Stomach smooth muscle (tissue), 2 donors: ENCODE data around the gene YIPF1.
"Not testable (repeated sequence)": the region's sequence is repeated elsewhere in the genome, so short reads cannot be mapped to it uniquely, and the experiment has no call there.

Source experiments
- H3K27ac ChIP-seq: one replicate; pipeline ENCODE4 v1.7.0; 2013; ENCODE audit warnings: mild to moderate bottlenecking, low read length, inconsistent platforms
- H3K27me3 ChIP-seq, 2 donors: one replicate each; pipeline ENCODE4 v1.7.0; 2013; ENCODE audit warnings: low read length in 2 of 2; ENCODE audit not compliant: insufficient read depth in 2 of 2, control insufficient read depth in 1 of 2
- H3K36me3 ChIP-seq, 2 donors: one replicate each; pipeline ENCODE4 v1.7.0; 2013; ENCODE audit warnings: low read length in 2 of 2; ENCODE audit not compliant: control insufficient read depth in 2 of 2, insufficient read depth in 2 of 2
- H3K4me1 ChIP-seq: one replicate; pipeline ENCODE4 v1.7.0; 2013; ENCODE audit warnings: low read length; ENCODE audit not compliant: control insufficient read depth, insufficient read depth
- H3K4me3 ChIP-seq, 2 donors: one replicate each; pipeline ENCODE4 v1.7.0; 2013; ENCODE audit warnings: low read length in 2 of 2
- H3K9ac ChIP-seq, 2 donors: one replicate each; pipeline ENCODE4 v1.7.0; 2013; ENCODE audit warnings: low read length in 2 of 2, mild to moderate bottlenecking in 1 of 2
- H3K9me3 ChIP-seq, 2 donors: one replicate each; pipeline ENCODE4 v1.7.0; 2013; ENCODE audit warnings: low read length in 2 of 2; ENCODE audit not compliant: control insufficient read depth in 2 of 2
- donor health status: healthy.
- donor health status: Pancreatic carcinoma.

The YIPF1 gene

DNA sequence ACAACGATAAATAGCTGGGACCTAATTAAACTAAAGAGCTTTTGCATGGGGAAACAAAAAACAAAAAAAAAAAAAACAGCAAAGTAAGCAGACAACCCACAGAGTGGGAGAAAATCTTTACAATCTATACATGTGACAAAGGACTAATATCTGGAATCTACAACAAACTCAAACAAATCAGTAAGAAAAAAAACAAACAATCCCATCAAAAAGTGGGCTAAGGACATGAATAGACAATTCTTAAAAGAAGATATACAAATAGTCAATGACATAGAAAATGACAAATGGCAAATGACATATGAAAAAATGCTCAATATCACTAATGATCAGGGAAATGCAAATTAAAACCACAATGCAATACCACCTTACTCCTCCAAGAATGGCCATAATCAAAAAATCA lies 73.0 kb downstream of the YIPF1 start:
- H3K27me3 ChIP-seq, H3K9me3 ChIP-seq, H3K4me1 ChIP-seq, H3K27ac ChIP-seq, H3K36me3 ChIP-seq, H3K9ac ChIP-seq, H3K4me3 ChIP-seq: not testable (repeated sequence)

DNA sequence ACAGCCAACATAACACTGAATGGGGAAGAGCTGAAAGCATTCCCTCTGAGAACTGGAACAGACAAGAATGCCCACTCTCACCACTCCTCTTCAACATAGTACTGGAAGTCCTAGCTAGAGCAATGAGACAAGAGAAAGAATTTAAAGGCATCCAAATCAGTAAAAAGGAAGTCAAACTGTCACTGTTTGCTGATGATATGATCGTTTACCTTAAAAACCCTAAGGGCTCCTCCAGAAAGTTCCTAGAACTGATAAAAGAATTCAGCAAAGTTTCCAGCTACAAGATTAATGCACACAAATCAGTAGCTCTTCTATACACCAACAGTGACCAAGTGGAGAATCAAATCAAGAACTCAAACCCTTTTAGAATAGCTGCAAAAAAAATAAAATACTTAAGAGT lies 74.1 kb downstream of the YIPF1 start:
- not testable (repeated sequence) for H3K4me3 ChIP-seq, H3K27ac ChIP-seq, H3K9me3 ChIP-seq, H3K27me3 ChIP-seq, H3K36me3 ChIP-seq, H3K9ac ChIP-seq, H3K4me1 ChIP-seq

DNA sequence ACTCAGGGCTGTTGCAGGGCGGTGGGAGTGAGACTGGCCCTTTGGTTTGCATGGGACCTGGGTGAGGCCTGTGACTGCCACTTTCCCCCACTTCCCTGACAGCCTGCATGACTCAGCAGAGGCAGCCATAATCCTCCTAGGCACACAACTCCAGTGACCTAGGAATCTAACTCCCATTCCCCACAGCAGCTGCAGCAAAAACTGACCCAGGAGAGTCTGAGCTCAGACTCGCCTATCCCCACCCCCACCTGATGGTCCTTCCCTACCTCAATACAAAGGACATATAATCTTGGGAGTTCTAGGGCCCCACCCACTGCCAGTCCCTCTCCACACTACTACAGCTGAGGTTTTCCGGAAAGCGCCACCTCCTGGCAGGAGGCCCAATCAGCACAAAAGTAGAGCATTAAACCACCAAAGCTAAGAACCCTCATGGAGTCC lies 78.2 kb downstream of the YIPF1 start:
- no peaks in the 10 kb centered on the region for H3K9me3 ChIP-seq
- H3K9ac ChIP-seq = no peak overlapping the region
- no peaks in the 10 kb centered on the region for H3K4me1 ChIP-seq
- peaks cover 0 to under 1% of the 10 kb centered on the region in 2 donors for H3K36me3 ChIP-seq
- H3K27me3 ChIP-seq = no peaks in the 10 kb centered on the region
- H3K4me3 ChIP-seq = no peak overlapping the region
- H3K27ac ChIP-seq = no peak overlapping the region

DNA sequence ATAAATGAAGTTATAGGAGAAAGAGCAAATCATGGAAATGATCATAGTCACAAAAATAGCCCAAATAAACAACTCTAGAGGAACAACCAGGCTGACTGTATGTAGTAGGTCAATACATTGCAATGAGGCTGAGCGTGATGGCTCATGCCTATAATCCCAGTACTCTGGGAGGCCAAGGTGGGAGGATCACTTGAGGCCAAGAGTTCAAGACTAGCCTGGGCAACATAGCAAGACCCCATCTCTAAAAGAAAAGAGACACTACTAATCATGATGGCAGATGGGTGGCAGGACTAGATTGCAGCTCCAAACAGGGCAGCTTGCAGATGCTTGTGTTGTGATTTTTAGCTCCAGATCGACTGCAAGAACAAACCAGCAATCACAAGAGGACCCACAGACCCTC lies 79.1 kb downstream of the YIPF1 start:
- Histone ChIP-seq H3K36me3 (peaks cover 0 to 3% of the 10 kb centered on the region in 2 donors), H3K4me1 (no peaks in the 10 kb centered on the region), H3K9ac (no peak overlapping the region), H3K9me3 (no peaks in the 10 kb centered on the region), H3K4me3 (no peak overlapping the region), H3K27ac (no peak overlapping the region), H3K27me3 (no peaks in the 10 kb centered on the region)

DNA sequence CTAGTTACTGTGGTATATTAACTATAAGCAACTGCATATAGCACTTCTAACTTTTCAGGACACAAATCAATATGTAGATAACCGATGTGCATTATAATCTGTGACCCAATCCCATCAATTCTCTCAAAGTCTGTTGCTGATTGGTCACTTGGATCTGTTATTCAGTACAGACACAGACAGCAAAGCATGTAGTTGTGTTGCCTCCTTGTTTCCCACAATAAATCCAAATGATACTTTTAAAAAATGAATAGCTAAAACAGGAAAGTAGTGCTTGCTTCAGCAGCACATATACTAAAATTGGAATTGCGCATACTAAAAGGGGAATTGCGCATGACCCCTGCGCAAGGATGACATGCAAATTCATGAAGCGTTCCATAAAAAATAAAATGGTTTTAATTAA lies 79.6 kb downstream of the YIPF1 start:
- peaks cover 0 to 3% of the 10 kb centered on the region in 2 donors for H3K36me3 ChIP-seq

DNA sequence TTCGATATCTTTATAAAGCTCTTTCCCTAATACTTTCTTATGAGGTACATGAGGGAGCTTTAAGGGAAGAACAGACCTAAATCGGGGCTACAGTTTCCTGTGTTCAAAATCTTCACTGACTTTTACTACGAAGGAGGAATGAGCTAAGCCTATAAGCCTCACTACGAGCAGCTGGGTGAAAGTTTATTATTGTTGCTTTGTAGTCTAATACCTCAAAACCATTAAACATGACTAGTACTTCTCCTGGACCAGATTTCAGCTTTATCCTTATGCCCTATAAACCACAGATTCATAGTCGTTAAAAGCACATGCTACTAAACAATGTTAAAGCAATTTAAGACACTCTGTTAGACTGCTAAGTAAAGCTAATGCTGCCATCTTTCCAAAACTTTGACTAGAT lies 81.7 kb downstream of the YIPF1 start:
- H3K27me3 ChIP-seq = no peaks in the 10 kb centered on the region
- H3K9me3 ChIP-seq = no peaks in the 10 kb centered on the region
- H3K4me1 ChIP-seq = no peaks in the 10 kb centered on the region
- H3K27ac ChIP-seq = no peak overlapping the region
- no peak overlapping the region for H3K9ac ChIP-seq
- H3K4me3 ChIP-seq = no peak overlapping the region
- peaks cover 0 to 3% of the 10 kb centered on the region in 2 donors for H3K36me3 ChIP-seq

More for the DNA sequence above, 79.6 kb downstream of the YIPF1 start:
- H3K9me3 ChIP-seq = no peaks in the 10 kb centered on the region
- no peak overlapping the region for H3K4me3 ChIP-seq
- H3K27ac ChIP-seq = no peak overlapping the region
- no peaks in the 10 kb centered on the region for H3K4me1 ChIP-seq
- H3K9ac ChIP-seq = no peak overlapping the region
- H3K27me3 ChIP-seq = no peaks in the 10 kb centered on the region

DNA sequence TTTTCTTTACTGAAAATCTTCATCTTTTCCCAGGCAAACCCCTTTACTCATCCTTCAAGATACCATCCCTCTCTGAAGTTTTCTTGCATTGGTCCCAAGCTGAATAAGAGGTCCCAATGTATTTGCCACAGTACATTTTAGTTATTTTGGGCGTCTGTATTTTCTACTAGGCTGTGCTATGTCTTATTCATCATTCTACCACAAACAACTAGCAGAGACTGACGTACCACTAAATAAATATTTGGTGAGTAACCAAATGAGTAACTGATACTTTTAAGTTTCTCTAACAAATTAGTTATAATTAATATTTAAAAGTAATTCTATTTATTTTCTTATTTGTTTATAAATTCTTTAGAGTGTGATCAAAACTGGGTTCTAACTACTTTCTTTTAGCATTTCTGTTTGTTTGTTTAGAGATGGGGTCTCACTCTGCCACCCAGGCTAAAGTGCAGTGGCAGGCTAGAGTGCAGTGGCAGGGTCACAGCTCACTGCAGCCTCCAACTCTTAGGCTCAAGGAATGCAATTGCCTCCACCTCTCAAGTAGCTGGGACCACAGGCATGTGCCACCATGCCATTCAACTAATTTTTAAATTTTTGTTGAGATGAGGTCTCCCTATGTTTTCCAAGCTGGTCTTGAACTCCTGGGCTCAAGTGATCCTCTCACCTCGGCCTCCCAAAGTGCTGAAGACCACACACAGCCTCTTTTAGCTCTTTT lies 84.6 kb downstream of the YIPF1 start:
- no peaks in the 10 kb centered on the region for H3K9me3 ChIP-seq
- H3K4me3 ChIP-seq = no peak overlapping the region
- no peaks in the 10 kb centered on the region for H3K4me1 ChIP-seq
- H3K9ac ChIP-seq = no peak overlapping the region
- no peaks in the 10 kb centered on the region for H3K27me3 ChIP-seq
- no peak overlapping the region for H3K27ac ChIP-seq
- H3K36me3 ChIP-seq = peaks cover 4 to 8% of the 10 kb centered on the region in 2 donors

DNA sequence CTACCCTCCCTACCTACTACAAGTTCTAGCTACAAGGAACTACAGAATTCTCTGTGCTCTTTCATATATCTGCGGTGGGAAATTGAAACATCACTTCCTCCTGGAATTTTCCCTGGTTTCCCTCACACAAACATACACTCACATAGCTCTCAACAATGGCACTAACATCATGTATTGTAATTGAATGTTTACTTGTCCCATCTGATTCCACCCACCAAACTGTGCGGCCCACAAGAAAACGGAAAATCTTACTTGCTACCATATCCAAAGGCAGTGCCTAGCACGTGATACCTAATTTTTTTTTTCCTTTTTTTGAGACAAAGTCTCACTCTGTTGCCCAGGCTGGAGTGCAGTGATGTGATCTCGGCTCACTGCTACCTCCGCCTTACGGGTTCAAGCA lies 85.4 kb downstream of the YIPF1 start:
- H3K4me1 ChIP-seq = no peaks in the 10 kb centered on the region
- H3K27me3 ChIP-seq = no peaks in the 10 kb centered on the region
- H3K27ac ChIP-seq = no peak overlapping the region
- H3K4me3 ChIP-seq = no peak overlapping the region
- H3K9ac ChIP-seq = no peak overlapping the region
- H3K36me3 ChIP-seq = peaks cover 4 to 12% of the 10 kb centered on the region in 2 donors
- no peaks in the 10 kb centered on the region for H3K9me3 ChIP-seq
